Left cardiac atrium (tissue), 4 donors: Measurements from ENCODE around the gene NDEL1. TPM values are rescaled to one million over a fixed set of nuclear protein-coding genes. Genes with fewer than 3 reads are reported as not detected.

Experiments
- ATAC-seq, 2 donors: fragments of 200-7000 bp; cut with Tn5 transposase; one replicate each; pipeline ENCODE4 v1.9.1; 2020; ENCODE audit warnings: mild to moderate bottlenecking in 2 of 2, moderate library complexity in 2 of 2
- DNase-seq: peaks from one replicate; pipeline ENCODE4 v3.0.0-alpha.2; 2020
- intact Hi-C, 2 donors: fragments of 100-400 bp; cut with DNase I; formaldehyde crosslinking; loops; one replicate each; pipeline versions ENCODE4 v1.14.1 to v1.15.1; 2022 to 2023
- total RNA-seq, 2 donors: library from RNA; stranded (reverse); fragmentation: NEBNext Ultra II Directional; extraction: Animal tissue kit (Norgen Biotek cat#: 25700); gene quantifications; one replicate each; pipeline ENCODE4 v1.2.1, GENCODE V29; 2021
- donor health status: DM: no; HTN: yes; CAD: no.
- donor health status: DM: no; HTN: yes; CAD: no; lungs with severe emphysema.
- donor health status: DM: yes; HTN: yes; CAD: no.
- donor health status: Dilated cardiomyopathy.

NDEL1 gene
- total RNA-seq, 2 donors from 2014 or later = 27.8 to 48.8 TPM

DNA sequence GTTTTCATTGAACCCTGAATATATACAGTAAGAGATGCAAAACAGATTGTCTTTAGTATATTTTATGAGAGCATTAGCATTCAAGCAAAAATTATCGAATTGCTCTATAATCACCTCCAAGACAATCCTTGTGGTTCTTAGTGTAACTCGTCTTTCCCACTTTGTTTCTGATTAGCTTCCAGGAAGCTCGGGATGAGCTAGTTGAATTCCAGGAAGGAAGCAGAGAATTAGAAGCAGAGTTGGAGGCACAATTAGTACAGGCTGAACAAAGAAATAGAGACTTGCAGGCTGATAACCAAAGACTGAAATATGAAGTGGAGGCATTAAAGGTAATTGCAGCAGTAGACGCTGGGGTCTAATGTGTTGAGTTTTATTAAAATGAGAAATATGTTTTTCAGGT, 9.9 kb downstream of the NDEL1 start:
- DNase-seq (no peak), ATAC-seq (no peak)
- intact Hi-C loops = no loop called here

- intact Hi-C loops = no loop called here
- ATAC-seq (no peak), DNase-seq (no peak)
These were observed 12.1 kb downstream of the NDEL1 start for GRCh38 chr17:8447799-8448198.

- ATAC-seq (no peak), DNase-seq (no peak)
- intact Hi-C loops = no loop called here
These were observed 12.6 kb downstream of the NDEL1 start for GRCh38 chr17:8448310-8448709.

GRCh38 chr17:8451933-8452614, 16.4 kb downstream of the NDEL1 start:
- intact Hi-C loops = no loop called here
- ATAC-seq = no peak
- DNase-seq = no peak

DNA sequence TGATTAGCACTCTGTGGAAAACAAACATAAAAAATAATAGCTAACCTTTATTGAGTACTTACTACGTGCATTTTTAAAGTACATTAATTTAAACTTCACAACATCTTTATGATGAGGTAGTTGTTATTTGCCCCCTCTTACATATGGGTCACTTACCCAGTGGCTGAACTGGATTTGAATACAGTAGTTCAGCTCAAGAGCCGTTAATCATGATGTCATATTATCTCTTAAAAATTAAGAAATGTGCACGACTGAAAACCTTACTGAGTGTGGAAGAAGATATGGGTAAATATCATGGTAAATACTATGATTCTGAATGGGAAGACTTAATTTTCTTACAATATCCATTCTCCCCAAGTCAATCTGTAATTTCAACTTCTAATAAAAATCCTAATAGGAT, 17.6 kb downstream of the NDEL1 start:
- ATAC-seq (no peak), DNase-seq (no peak)
- intact Hi-C loops = no loop called here

GRCh38 chr17:8455665-8456209, 20.1 kb downstream of the NDEL1 start:
- DNase-seq = no peak
- no peak for ATAC-seq
- intact Hi-C loops = no loop called here

GRCh38 chr17:8458128-8458527, 22.4 kb downstream of the NDEL1 start:
- ATAC-seq (no peak), DNase-seq (no peak)
- intact Hi-C loops = no loop called here

GRCh38 chr17:8459107-8459506, 23.4 kb downstream of the NDEL1 start:
- intact Hi-C loops = no loop called here
- DNase-seq (no peak), ATAC-seq (no peak)

DNA sequence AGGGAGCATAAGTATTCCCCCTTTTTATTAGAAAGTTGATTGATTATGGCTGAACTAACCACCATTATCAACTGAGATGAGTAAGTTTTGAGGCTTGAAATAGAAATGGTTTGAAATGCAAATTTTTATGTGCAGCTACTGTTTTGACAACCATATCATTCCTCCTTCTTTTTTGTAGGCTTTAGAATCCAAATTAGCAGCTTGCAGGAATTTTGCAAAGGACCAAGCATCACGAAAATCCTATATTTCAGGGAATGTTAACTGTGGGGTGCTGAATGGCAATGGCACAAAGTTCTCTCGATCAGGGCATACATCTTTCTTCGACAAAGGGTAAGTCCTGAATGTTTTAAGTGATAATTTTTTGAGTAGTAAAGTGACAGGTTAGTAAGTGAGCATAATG, 24.1 kb downstream of the NDEL1 start:
- intact Hi-C loops = no loop called here
- DNase-seq (no peak), ATAC-seq (no peak)

DNA sequence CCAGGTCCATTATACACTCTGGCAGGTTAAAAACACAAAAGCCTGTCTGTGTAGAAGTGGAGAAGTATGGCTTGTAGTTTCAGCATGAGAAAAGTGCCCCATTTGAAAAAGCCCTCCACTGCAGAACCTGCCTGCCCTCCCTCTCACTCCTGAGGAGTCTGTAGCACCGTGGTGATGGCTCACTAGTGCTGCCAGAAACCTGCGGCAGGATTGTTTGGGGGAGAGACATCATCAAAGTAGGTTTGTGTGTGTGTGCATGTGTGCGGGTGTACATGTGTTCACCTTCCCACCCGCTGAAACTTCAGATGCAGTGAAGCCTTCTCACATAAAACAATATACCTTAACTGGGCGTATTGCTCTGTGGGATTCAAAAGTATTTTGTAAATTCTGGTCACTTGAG, 26.9 kb downstream of the NDEL1 start:
- no peak for DNase-seq
- no peak for ATAC-seq
- intact Hi-C loops = no loop called here

DNA sequence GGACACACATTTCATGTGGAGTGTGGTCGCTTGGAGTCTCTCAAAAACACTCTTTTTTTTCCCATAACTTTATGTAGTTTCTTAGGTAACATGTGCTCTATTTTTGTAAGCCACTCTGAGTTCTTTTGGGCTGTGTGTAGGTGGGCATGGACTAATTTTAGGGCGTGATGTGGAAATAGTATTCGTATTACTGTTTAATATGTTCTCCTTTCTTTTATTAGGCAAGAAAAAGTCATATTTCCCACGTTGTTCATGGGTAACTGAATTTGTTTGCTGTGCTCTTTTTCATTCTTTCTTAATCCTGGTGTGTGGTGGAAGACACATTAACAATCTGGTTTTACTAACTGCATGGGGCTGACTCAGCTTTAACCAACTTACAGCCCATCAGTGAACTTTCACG, 27.4 kb downstream of the NDEL1 start:
- intact Hi-C loops = no loop called here
- DNase-seq (no peak), ATAC-seq (no peak)

- intact Hi-C loops = no loop called here
- no peak for DNase-seq
- no peak for ATAC-seq
These were observed 29.3 kb downstream of the NDEL1 start for GRCh38 chr17:8464941-8465340.

DNA sequence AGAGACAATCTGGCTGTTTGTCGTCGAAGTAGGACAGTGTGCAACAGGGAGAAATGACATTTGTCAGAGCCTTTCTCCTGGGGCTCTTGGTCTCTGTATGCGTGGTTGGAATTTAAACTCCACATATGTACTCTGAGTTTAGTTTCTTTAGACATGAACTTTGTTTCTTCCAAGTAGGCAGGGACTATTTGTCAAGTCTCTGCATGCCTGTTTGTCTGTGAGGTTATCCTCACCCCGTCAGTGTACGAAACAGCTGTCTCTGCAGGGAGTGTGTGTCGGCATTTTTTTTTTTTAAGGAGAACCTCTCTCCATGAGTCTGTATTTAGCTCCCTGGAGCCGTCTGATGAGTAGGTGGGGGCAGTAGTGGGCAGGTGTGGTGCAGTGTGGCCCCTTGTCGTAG, 29.7 kb downstream of the NDEL1 start:
- DNase-seq = no peak
- intact Hi-C loops = no loop called here
- no peak for ATAC-seq

- intact Hi-C loops = no loop called here
- DNase-seq = no peak
- no peak for ATAC-seq
These were observed 30.1 kb downstream of the NDEL1 start for GRCh38 chr17:8465759-8466158.

- no peak for DNase-seq
- intact Hi-C loops = no loop called here
- ATAC-seq = no peak
These were observed 30.8 kb downstream of the NDEL1 start for GRCh38 chr17:8466456-8466855.

DNA sequence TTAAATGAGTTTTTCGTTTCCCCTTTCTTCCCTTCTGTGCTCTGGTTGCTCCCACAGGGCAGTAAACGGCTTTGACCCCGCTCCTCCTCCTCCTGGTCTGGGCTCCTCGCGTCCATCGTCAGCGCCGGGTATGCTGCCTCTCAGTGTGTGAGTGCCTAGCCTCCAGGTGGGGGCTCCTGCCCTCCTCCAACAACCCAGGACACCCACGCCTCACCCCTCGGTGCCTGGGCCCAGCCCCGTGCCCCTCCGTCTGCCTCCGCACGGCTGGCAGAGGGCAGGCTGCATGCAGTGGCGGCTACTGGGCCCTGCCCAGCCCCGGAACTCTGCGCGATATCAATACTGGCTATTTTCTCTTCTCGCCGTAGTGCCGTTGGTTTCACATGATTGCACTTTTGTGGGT, 31.2 kb downstream of the NDEL1 start:
- DNase-seq = no peak
- ATAC-seq = no peak
- intact Hi-C loops = no loop called here

DNA sequence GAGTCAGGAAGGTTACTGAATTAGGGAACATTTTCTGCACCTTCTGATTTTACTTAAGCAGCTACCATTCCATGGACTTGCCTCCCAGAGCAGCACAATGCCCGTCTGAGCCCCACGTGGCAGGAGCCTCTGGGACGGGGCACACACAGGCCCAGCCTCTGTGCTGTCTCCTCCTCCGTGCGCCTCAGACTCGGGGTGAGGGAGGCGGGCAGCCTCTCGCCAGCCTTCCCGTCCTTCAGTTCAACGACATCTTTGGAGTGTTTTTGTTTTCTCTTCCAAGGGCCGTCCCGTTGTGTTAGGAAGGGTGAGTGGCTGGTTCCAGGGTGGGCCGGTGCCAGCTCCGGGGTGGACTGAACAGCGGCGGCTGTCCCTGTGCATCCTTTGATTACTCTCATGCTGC, 31.8 kb downstream of the NDEL1 start:
- intact Hi-C loops = no loop called here
- ATAC-seq = no peak

DNA sequence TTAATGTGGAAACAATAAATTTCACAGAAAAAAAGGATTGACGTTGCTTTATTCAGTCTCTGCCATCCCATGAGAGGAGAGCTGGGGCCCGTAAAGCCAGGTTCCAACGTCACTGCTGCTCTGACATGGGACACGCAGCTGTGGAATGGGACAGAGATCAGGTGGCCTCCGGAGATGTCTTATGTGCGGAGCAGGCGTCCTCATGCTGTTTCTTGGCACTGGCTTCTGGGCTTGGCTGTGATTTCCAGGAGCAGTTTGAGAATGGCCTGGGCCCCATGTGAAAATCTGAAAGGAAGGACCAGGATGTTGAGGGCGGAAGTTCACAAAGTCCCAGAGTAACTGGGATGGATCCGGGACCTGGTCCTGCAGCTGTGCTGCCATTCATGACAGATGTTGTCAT, 32.4 kb downstream of the NDEL1 start:
- ATAC-seq (no peak), DNase-seq (no peak)
- intact Hi-C loops = no loop called here

More for the DNA sequence above, 31.8 kb downstream of the NDEL1 start:
- DNase-seq = no peak

DNA sequence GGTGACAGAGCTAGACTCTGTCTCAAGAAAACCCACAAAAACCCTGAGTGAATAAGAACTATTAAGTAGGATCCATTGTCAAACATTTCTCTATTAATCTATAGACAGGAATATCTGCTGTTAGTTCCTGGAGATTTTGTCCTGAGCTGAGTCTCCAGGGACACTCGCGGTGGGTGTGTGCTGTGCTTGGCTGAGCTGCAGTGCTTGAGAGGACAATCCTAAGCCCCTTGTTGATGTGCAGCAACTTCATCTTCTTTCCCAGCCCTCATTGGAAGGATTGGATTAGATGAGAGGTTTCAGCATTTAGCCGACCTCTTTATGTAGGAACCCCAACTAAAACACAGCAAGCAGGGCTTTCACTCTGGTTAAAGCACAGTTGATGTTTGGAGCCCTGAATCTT, 33.3 kb downstream of the NDEL1 start:
- ATAC-seq = no peak
- DNase-seq = no peak
- intact Hi-C loops = no loop called here

GRCh38 chr17:8469964-8470363, 34.3 kb downstream of the NDEL1 start:
- no peak for DNase-seq
- intact Hi-C loops = no loop called here
- no peak for ATAC-seq

DNA sequence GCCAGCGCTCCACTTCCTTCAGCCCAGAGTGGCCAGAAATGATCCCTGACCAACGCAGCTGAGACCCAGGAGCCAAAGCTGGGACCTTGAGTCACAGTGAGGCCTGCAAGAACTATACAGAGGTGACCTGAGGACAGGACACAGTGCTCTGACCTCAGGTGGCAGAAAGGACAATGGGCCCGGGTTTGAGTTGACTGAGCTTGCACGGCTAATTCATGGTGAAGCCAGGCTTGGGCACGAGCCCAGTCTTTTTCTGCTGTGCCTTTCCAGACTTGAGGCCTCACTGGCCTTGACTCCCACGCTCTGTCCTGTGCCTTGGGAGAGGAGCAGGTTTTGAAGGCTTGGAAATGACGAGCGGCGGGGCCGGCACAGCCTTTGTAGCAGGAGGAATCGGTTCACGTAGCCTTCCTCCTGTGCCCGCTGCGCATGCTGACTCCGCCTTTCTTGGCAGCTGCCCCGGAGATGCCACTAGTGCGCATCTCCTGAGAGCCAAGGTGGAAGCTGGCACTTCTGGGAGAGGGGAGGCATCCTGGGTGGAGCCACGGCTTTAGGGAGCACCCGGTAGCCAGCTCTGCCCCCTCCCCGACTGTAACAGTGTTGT, 34.9 kb downstream of the NDEL1 start:
- intact Hi-C loops = no loop called here
- DNase-seq = peak; percentile 71

More for the DNA sequence above, 34.9 kb downstream of the NDEL1 start:
- ATAC-seq = peak; percentile 54 to 57
